NOMO-1 (cell line): ENCODE results near the gene YIF1A.
"Not testable (repeated sequence)": the region's sequence is repeated elsewhere in the genome, so short reads cannot be mapped to it uniquely, and the experiment has no call there.

Source experiments
- DNase-seq, 2 experiments: peaks; one replicate each; lab custom pipeline; 2025; ENCODE audit not compliant: unreplicated experiment in 2 of 2; lab: John Stamatoyannopoulos, UW

YIF1A gene

GRCh38 chr11:66287211-66287888, 1.6 kb downstream of the YIF1A start:
- DNase-seq: no peak

- no peak for DNase-seq
Measured at GRCh38 chr11:66286699-66287098, 2.2 kb downstream of the YIF1A start.

- DNase-seq: no peak
Measured at GRCh38 chr11:66285250-66285947, 3.5 kb downstream of the YIF1A start.

GRCh38 chr11:66284526-66285078, 4.3 kb downstream of the YIF1A start:
- no peak for DNase-seq

GRCh38 chr11:66283461-66284105, 5.4 kb downstream of the YIF1A start:
- no peak for DNase-seq

GRCh38 chr11:66282468-66283455, 6.2 kb downstream of the YIF1A start:
- peak; percentile 94 to 97 for DNase-seq

GRCh38 chr11:66281776-66282467, 7.0 kb downstream of the YIF1A start:
- DNase-seq: no peak

- no peak for DNase-seq
Measured at GRCh38 chr11:66281001-66281400, 7.9 kb downstream of the YIF1A start.

- DNase-seq: no peak
Measured at GRCh38 chr11:66280428-66280827, 8.5 kb downstream of the YIF1A start.

GRCh38 chr11:66279092-66279734, 9.7 kb downstream of the YIF1A start:
- no peak for DNase-seq

- DNase-seq: no peak
Measured at GRCh38 chr11:66278363-66279091, 10.4 kb downstream of the YIF1A start.

GRCh38 chr11:66277471-66278362, 11.2 kb downstream of the YIF1A start, which contains the start of gene CNIH2:
Gene CNIH2, plus strand, starts transcription at chr11:66278175. Its CDS starts 282 bp downstream, at chr11:66278457.
- no peak for DNase-seq

GRCh38 chr11:66277064-66277463, 11.9 kb downstream of the YIF1A start:
- DNase-seq: not testable (repeated sequence)

GRCh38 chr11:66276619-66277018, 12.3 kb downstream of the YIF1A start:
- not testable (repeated sequence) for DNase-seq

GRCh38 chr11:66275984-66276612, 12.8 kb downstream of the YIF1A start:
- no peak for DNase-seq

GRCh38 chr11:66275396-66275795, 13.5 kb downstream of the YIF1A start:
- no peak for DNase-seq

GRCh38 chr11:66274219-66274618, 14.7 kb downstream of the YIF1A start:
- no peak for DNase-seq
